ENCODE results near the gene PDIA6.

DNA sequence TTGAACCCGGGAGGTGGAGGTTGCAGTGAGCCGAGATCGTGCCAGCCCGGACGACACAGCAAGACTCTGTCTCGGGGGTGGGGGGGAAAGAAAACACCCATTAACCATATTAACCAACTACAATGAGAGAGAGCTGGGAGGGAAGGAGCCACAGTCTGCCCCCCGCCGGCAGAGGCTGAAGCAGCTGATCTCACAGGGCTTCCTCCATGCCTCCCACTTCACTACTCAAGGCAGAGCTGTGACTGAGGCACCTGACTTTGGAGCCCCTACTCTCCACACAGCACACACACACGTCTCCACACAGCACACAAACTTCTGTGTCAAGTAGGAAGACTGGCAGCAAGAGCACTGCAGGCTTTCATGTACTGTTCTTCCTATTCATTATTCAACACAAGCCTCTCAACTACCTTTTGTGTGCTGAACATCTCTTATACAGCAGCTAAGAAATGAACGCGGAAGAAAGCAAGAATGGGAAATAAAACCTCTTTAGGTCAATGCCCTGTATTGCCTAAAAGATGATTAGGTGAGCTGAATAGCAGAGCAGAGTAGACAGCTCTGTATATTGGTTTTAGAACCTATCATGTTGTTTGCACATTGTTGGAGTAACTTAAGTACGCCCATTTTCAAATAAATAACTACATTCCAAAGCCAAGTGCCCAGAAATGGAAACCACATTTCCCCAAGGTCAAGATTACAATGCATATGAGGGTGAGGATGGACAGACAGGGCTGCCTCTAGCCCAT lies 26.2 kb downstream of the PDIA6 start:
- TF ChIP-seq, protein P1, sequence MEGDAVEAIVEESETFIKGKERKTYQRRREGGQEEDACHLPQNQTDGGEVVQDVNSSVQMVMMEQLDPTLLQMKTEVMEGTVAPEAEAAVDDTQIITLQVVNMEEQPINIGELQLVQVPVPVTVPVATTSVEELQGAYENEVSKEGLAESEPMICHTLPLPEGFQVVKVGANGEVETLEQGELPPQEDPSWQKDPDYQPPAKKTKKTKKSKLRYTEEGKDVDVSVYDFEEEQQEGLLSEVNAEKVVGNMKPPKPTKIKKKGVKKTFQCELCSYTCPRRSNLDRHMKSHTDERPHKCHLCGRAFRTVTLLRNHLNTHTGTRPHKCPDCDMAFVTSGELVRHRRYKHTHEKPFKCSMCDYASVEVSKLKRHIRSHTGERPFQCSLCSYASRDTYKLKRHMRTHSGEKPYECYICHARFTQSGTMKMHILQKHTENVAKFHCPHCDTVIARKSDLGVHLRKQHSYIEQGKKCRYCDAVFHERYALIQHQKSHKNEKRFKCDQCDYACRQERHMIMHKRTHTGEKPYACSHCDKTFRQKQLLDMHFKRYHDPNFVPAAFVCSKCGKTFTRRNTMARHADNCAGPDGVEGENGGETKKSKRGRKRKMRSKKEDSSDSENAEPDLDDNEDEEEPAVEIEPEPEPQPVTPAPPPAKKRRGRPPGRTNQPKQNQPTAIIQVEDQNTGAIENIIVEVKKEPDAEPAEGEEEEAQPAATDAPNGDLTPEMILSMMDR (IDR thresholded peaks at IDR 0.05; ENCODE audit: insufficient read depth, low read length, poor library complexity, severe bottlenecking), result no peak
- TF ChIP-seq EZH2phosphoT487 (conservative IDR thresholded peaks at IDR 0.05; ENCODE audit: low read length), result no peak
